Stimulated activated CD4-positive, alpha-beta T cell treated with anti-CD3 and anti-CD28 coated beads, TNF-alpha, amount 100 ng/mL, for 24 hours (primary cell): ENCODE measurements around the gene LRRC37B.
"Not testable (repeated sequence)": the region's sequence is repeated elsewhere in the genome, so short reads cannot be mapped to it uniquely, and the experiment has no call there.

Experiments
- DNase-seq, 3 experiments: peaks; one replicate each; pipeline ENCODE4 v3.0.0-alpha.2; 2020; ENCODE audit warnings: low read depth in 3 of 3

Gene LRRC37B

DNA sequence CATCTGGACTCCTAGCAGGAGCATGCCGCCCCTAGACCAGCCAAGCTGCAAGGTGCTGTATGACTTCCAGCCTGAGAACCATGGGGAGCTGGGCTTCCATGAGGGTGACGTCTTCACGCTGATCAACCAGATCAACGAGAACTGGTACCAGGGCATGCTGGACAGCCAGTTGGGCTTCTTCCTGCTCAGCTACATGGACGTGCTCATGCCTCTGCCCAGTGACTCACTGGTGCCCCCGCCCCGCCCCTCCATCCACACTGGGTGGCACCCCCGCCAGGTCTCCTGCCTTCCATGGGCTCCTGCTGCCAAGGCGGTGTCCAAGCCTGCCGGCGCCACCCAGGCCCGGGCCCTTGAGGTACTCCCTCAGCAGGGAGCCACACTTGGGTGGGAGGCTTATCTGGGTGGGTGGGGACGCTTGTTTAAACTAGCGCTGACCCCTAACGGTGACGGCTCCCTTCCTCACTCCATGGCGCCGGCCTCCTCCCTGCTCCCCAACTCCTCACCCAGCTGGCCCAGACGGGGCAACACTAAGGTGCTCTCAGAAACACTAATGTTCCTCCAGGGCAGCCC lies 34.2 kb downstream of the LRRC37B start:
- DNase-seq, result not testable (repeated sequence)

- DNase-seq, result not testable (repeated sequence)
These were observed 35.1 kb downstream of the LRRC37B start for GRCh38 chr17:32042266-32042665.

DNA sequence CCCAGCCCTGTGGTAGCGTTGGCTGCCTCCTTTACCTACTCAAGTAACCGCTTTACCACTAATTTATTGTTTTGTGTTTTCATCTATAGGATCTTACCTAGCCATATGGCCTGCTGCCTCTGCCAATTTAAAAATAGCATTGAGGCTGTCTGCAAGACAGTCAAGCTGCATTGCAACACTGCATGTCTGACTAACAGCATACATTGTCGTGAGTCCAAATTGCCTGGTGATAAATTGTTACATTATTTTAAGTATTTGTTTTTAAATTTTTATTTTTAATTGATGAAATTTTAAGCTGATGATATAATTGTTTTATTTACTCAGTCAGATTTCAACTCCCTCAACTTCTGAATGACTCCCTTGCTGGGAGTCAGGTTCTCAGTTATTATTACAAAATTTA lies 38.4 kb downstream of the LRRC37B start:
- not testable (repeated sequence) for DNase-seq

DNA sequence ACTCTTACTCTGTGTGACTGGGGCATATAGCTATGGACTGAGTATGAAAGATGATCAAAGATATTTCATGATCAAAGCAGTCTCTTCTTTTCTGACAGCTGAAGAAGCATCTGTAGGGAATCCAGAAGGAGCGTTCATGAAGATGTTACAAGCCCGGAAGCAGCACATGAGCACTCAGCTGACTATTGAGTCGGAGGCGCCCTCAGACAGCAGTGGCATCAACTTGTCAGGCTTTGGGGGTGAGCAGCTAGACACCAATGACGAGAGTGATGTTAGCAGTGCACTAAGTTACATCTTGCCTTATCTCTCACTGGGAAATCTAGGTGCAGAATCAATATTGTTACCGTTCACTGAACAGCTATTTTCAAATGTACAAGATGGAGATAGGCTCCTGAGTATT lies 40.5 kb downstream of the LRRC37B start:
- not testable (repeated sequence) for DNase-seq

GRCh38 chr17:32054985-32055384 lies 47.8 kb downstream of the LRRC37B start:
- DNase-seq, result not testable (repeated sequence)

GRCh38 chr17:32055425-32055824 lies 48.2 kb downstream of the LRRC37B start:
- not testable (repeated sequence) for DNase-seq

GRCh38 chr17:32056500-32056899 lies 49.3 kb downstream of the LRRC37B start:
- not testable (repeated sequence) for DNase-seq

- not testable (repeated sequence) for DNase-seq
These were observed 50.4 kb downstream of the LRRC37B start for GRCh38 chr17:32057460-32058105.

DNA sequence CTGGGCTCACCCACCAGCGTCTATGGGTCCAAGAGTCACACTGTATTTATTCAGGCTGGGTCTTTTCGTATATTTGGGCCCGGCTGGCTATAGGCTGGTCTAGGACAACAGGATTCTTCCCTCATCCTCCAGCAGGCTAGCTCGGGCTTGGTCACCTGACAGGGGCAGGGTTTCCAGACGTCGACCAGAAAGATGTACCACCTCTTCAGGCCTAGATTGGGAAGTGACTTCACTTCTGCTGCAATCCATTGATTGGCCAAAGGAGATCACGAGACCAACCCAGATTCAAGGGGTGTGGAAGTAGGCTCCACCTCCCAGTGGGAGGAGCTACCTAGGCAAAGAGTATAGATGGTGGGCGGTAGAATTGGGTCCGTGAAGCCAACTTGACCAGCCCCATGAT lies 53.5 kb downstream of the LRRC37B start:
- not testable (repeated sequence) for DNase-seq

DNA sequence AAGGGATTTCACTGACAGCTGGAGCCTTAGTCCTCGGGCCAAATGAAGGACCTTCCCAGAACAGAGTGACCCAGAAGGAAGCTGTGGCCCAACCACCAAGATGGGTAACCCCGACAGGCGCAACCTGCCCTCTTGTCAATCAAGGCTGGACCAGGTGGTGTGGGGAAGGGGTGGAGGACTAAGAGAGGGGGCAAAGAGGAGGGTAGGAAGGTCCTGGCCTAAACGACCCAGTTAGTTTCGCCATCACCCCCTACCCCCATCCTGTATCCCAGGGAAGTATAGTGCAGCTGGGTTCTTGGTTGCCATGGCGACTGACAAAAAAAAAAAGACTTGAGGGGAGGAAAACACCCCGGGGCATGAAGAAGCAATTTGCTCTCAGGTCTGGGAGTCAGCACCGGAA lies 54.7 kb downstream of the LRRC37B start:
- DNase-seq, result not testable (repeated sequence)

- not testable (repeated sequence) for DNase-seq
These were observed 56.9 kb downstream of the LRRC37B start for GRCh38 chr17:32064091-32064490.

DNA sequence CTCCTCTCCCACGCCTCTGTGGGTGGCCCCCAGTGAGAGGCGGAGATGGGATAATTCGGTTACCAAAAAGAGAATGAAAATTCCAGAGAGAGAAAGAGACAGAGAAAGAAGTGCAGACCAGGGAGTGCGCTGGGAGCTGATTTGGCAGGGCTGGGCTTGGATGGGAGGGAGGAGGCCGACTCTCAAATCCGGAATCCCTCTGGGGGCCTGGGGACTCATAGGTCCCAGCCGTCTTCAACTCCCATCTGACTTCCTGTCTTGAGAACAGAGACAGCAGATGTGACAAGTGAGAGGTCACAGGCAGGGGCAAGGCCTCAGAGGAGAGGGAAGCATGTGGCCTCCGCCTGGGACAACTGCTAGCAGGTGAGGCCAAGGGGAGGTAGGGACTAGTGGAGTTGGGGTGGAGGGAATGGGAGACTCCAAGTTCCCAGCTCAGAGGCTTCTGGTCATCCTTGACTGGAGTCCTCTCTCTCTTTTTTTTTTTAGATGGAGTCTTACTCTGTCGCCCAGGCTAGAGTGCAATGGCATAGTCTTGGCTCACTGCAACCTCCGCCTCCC lies 59.0 kb downstream of the LRRC37B start:
- DNase-seq, result not testable (repeated sequence)

DNA sequence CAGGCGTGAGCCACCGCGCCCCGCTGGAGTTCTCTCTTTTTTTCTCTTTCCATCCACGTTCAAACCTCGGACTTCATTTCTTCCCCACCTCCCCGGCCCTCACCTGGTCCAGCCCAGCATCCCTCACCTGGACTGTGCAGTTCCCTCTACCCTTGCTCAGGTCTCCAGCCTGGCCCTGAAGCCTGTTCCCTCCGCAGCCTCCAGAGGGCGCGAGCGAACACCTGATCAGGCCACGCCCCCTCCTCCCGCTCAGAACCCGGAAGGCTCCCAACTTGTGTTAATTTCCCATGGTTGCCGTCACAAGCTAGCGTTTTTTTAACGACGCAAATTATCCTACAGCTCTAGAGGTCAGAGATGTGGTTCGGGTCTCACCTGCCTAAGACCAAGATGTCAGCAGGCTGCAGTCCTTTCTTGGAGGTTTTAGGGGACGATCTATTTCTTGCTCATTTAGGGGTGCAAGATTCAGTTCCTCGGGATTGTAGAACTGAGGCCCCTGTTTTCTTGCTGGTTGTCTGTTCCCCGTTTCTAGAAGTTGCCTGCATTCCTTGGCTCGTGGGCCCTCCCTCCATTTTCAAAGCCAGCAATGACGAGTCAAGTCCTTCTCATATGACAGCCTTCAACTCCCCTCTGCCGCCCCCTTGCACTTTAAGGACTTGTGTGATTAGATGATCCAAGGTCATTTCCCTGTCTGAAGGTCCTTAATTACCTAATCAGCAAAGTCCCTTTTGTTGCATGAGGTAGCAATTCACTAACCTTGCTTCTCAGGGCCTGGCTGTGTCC lies 59.9 kb downstream of the LRRC37B start:
- peak; percentile 15 to 55 (median 42) for DNase-seq

- DNase-seq, result not testable (repeated sequence)
These were observed 61.9 kb downstream of the LRRC37B start for GRCh38 chr17:32069067-32069466.

DNA sequence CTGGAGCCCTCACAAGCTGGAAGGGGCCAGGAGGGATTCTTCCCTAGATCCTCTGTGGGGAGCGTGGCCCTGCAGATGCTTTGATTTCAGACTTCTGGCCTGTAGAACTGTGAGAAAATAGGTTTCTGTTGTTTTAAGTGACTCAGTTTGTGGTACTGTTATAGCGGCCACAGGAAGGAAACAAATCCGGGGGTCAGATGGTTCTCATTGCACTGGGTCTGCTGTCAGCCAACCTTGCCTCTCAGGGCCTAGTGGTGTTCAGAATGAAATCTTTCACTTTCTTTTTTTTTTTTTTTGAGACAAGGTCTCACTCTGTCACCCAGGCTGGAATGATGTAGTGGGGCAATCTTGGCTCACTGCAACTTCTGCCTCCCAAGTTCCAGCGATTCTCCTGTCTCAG lies 64.8 kb downstream of the LRRC37B start:
- not testable (repeated sequence) for DNase-seq

DNA sequence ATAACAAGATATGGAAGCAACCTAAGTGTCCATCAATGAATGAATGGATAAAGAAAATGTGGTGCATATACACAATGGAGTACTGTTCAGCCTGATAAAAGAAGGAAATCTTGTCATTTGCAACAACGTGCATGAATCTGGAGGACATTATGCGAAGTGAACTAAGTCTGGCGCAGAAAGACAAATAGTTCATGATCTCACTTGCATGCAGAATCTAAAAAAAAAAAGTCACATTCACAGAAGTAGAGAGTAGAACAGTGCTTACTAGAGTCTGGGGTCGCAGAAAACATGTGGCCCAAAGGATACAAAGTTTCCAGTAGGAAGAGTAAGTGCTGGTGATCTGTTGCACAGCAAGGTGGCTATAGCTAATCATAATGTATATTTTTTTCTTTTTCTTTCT lies 65.9 kb downstream of the LRRC37B start:
- not testable (repeated sequence) for DNase-seq

GRCh38 chr17:32079753-32080152 lies 72.6 kb downstream of the LRRC37B start:
- DNase-seq, result peak; percentile 23 to 61 (median 49)

GRCh38 chr17:32083550-32083979 lies 76.4 kb downstream of the LRRC37B start:
- not testable (repeated sequence) for DNase-seq

DNA sequence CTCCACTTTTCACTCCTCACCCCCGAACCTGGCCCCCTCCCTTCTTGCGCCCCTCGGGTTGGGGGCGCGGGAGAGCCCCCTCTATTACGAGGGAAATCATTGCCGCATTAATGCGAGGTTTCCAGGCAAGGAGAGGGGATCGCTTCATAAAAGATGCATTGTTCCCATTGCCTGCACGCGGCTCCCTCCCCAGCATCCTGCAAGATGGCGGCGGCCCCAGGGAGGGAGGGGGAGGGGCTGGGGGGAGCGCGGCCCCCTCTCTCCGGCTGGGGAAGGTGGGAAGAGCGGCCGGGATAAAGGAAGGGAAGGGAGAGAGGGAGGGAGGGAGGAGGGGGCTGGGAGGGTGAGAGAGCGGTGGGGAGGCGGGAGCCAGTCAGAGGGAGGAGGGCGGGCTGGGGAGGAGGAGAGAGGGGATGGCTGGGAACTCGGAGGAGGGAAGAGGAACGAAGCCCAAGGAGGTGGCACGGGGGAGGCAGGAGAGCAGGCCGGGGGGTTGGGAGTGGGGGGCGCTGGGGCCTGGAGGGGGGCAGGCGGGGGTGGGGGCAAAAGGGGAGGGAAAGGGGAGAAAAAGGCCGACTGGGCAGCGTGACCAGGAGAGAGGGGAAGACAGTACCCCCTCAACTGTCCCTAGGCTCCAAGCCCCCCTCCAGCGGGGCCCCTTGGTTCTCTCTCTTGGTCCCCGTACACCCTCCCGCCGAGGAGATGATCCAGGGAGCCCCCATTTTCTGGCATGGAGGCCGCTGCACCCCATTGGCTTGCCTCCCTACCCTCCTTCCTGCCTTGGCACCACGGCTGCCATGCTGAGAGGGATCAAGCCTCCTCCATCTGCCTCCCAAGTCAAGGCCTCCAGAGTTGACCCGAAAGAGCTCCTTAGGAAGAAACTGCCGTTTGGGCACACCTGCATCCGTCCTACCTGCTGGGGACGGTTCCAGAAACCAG lies 77.1 kb downstream of the LRRC37B start:
- DNase-seq, result not testable (repeated sequence)

DNA sequence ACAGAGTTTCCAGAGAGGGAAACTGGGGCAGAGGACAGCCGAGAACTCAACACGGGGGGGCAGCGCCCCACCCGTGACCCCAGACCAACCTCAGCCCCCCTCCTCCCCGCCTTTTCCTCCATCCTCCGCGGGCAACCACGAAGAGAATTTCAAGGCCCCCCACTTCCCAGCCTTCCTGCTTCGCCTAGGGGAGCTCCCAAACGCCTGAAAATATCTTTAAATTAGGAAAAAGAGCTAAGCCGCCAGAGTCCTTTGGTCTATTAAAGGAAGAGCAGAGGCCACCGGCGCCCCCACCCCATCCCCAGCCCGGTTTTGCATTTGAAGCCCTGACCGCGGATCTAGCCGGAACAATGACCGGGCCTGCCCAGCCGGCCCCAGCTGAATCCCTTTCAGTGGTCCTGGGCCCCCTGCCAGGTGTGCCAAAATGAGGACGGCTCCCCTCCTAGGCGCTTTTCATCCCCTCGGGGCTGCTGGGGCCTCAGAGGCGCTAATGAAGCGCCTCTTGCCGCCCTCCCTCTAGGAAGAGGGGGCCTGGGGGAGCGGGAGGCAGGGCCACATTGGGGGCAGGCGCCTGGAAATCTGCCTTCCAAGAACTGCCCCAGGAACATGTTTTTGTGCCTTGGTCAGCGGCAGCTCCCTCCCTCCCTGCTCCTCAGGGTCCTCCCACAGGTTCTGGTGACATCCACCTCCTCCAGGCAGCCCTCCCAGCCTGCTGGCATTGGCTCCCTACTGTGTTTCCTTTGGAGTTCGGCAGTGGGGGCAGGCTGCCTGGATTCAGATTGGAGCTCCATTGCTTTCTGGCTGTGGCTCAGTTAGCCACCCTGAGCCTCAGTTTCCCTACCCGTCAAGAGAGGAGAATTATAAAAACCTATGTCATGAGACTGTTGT lies 78.0 kb downstream of the LRRC37B start:
- DNase-seq, result not testable (repeated sequence)
